Raji (cell line): ENCODE data around the gene POU3F2.

Experiments
- POLR2A ChIP-seq: IDR thresholded peaks from 2 replicates; pipeline ENCODE4 v1.6.1; 2011; ENCODE audit warnings: low read depth, low read length, control low read depth; ENCODE audit not compliant: insufficient read depth

Gene POU3F2

DNA sequence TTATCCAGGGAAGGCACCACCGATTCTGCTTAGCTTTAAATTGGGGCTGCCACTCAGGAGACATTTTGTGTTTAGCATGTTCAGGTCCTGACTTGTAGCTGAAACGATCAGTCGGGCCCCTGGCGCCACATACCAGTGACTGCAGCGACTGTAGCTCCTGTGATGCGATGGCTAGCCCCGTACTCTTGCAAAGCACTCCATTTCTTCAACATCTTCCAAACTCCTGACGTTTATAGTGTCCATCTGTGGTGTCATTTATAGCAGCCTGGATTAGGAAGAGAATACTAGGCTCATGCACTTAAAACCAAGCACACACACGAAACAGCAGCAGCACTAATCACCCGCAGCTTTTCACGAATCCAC, 13.0 kb downstream of the POU3F2 start:
- no peak for TF ChIP-seq POLR2A

DNA sequence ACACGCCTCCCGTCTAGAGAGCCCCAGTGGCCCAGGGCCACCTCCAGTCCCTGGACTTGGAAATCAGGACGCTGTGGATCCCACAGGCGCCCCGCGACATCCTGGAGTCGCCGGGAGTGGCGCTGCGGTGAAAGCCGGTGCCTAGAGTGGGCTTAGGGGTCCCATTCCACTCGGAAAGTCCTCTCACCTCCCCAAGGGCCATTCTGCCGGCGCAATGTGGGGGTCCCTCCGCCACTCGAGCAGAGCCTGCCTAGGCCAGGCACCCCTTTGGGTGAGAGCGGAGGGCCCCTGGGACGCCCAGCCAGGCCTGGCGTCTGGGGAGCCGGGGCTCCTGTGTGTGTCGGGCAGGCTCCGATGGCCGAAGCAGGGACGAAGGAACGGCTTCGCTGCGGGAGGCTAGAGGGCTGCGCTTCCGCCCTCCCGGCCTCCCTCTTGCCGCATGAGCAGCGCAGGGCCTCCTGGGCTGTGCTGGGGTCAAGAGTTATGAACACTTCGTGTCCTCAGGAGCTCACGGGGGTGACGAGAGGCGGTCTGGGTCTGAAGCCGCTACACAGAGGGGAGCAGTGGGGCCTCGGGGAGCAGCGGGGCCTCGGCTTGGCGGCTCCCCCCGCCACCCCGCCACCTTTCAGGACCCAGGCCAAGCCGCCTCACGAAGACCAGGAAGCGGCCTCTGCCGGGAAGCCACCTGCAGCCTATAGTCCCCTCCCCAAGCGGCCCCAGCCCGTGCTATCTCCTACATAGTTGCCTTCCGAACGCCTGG, 13.6 kb downstream of the POU3F2 start:
- no peak for TF ChIP-seq POLR2A

DNA sequence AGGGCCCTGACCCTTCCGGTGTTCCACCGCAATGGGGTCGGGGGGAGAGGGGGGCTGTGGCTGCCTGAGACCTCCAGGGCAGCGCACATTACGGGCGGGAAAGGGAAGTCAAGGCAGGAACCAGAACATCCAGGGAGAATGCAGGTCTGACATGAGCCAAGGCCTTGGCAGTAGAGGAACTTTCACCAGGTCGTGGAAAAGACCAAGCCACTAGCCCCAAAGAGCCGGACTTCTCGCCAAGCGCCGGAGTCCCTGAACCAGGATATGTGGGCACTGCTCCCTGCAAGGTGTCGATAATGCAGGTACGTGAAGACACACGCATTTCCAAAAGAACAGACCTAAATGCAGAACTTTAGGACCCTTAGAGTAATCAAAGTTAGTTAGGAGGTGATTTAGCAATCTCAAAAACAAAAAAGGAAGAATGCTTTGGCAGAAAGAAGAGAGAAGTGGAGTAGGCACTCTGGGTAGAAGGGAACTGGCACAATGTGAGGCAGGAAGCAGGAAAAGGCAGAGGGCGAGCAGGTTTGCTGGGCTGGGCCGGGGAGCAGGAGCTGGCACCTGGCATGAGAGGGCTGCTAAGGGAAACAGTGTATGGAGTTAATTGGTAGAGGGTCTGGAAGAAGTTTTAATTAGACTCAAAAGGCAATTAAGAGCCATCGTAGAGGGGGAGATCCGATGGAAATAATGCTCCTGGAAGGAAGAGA, 14.3 kb downstream of the POU3F2 start:
- TF ChIP-seq POLR2A = no peak

DNA sequence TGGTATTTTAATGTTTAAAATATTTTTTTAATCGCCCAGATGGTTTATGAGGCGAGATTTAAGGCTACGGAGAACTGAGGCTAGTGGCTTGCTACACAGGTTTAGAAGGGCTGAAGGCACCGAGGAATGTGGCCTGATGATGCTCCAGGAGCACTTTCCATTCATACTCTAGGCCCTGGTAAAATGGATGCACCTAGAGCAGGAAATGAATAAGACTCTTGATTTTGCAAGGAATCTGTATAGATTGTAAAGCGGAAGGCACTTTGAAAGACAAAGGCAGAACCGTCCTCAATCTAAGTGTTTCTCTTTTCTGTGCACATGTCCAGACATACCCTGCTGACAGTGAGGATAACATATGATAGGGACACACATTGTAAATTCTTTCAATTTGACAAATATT, 30.1 kb downstream of the POU3F2 start:
- TF ChIP-seq POLR2A = no peak

DNA sequence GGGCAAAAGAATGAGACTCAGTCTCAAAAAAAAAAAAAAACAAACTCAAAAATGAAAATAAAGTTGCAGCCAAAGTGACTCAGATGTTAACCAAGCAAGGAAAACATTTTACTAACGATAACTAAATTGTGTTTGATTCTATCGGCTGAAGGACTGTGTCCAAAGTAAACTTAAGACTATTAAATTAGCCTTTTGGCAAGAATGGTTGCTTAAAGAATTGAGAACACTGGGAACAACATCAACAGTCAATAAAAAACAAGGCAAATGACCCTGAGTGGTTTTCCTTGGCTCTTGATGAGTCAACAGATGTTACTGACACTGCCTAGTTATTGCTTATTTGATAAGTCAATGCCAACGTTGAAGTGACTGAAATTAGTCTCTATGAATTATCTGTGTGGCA, 36.7 kb downstream of the POU3F2 start:
- TF ChIP-seq POLR2A = no peak

GRCh38 chr6:98871821-98872220, 37.4 kb downstream of the POU3F2 start:
- TF ChIP-seq POLR2A = no peak

GRCh38 chr6:98875375-98875774, 41.0 kb downstream of the POU3F2 start:
- TF ChIP-seq POLR2A = no peak

GRCh38 chr6:98877250-98877649, 42.9 kb downstream of the POU3F2 start:
- TF ChIP-seq POLR2A = no peak

GRCh38 chr6:98880486-98880885, 46.1 kb downstream of the POU3F2 start:
- no peak for TF ChIP-seq POLR2A

DNA sequence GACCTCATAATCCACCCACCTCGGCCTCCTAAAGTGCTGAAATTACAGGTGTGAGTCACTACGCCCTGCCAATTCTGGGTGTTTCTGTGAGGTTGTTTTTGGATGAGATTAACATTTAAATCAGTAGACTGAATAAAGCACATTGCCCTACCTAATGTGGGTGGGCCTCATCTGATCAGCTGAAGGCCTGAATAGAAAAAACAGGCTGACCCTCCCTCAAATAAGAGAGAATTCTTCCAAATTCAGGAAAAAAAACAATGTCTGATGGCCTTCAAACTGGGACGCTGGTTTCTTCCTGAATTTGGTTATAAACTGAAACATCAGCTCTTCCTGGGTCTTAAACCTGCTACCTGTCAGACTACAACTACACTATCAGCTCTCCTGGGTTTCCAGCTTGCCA, 51.0 kb downstream of the POU3F2 start:
- TF ChIP-seq POLR2A = no peak

DNA sequence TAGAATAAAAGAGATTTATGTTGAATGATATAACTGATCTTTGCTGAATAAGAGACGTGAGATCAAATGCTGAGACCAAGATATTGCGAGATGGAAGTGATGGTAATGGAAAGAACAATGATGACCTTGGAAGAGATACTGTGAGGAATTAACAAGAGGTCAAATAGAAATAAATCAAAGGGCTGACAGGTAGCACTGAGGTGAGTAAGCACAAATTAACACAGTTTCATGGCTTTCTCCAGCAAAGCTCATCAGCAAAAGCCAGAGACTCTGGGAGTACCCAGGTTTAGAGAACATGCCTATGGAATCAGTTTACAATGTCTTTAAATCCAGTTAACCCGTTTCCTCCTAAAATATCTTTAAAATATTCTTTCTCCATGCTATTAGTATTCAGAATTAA, 53.3 kb downstream of the POU3F2 start:
- TF ChIP-seq POLR2A = no peak
